SK-N-SH (cell line): Measurements from ENCODE around the gene OBP2A. TPM values are rescaled to one million over a fixed set of nuclear protein-coding genes. Genes with fewer than 3 reads are reported as not detected.
"Not testable (repeated sequence)": the region's sequence is repeated elsewhere in the genome, so short reads cannot be mapped to it uniquely, and the experiment has no call there.

Experiments
- CTCF ChIA-PET: fragments of 300-600, 350-600 bp; formaldehyde crosslinking; extraction: SDS; loops from one replicate; lab custom pipeline; 2021; lab: Yijun Ruan, JAX
- POLR2A ChIA-PET: fragments of 350-600 bp; sonication (Branson Sonifier 250); formaldehyde crosslinking; extraction: SDS; loops from one replicate; lab custom pipeline; 2020; ENCODE audit warnings: antibody characterized with exemption, inconsistent platforms; lab: Yijun Ruan, JAX
- DNase-seq: peaks from one replicate; pipeline ENCODE4 v3.0.0; 2012
- H2AFZ ChIP-seq: fragments of 200-600 bp; sonication (generic); 2 replicates; pipeline ENCODE4 v1.8.1; 2016; ENCODE audit warnings: antibody characterized with exemption, mild to moderate bottlenecking, low read depth
- H3F3A ChIP-seq: fragments of 200-600 bp; sonication (generic); replicated peaks from 2 replicates; pipeline ENCODE3; 2016; ENCODE audit warnings: antibody characterized with exemption, mild to moderate bottlenecking; ENCODE audit not compliant: insufficient read depth
- H3K27ac ChIP-seq, 2 experiments: fragments of 200-500 bp in 1 of 2; fragments of 200-600 bp in 1 of 2; sonication (Bioruptor generic) in 1 of 2; sonication (generic), shearing (Covaris generic) in 1 of 2; 2 replicates each; pipeline versions ENCODE4 v1.5.1 to v1.6.1; 2014 to 2016; ENCODE audit warnings: low read depth in 2 of 2, inconsistent platforms in 1 of 2, low read length in 1 of 2, mild to moderate bottlenecking in 1 of 2, mixed read lengths in 1 of 2
- H3K27me3 ChIP-seq: fragments of 200-600 bp; sonication (generic), shearing (Covaris generic); 2 replicates; pipeline ENCODE4 v1.6.1; 2016; ENCODE audit warnings: mixed run types; ENCODE audit not compliant: insufficient read depth
- H3K36me3 ChIP-seq, 2 experiments: fragments of 200-500 bp in 1 of 2; fragments of 200-600 bp in 1 of 2; sonication (Bioruptor generic) in 1 of 2; sonication (generic) in 1 of 2; replicated peaks in 1 of 2; 2 replicates each; pipeline versions ENCODE3 to v1.5.1; 2014 to 2016; ENCODE audit warnings: low read length in 1 of 2, mild to moderate bottlenecking in 1 of 2; ENCODE audit not compliant: insufficient read depth in 2 of 2, control insufficient read depth in 1 of 2
- H3K4me1 ChIP-seq, 2 experiments: fragments of 200-500 bp in 1 of 2; fragments of 200-600 bp in 1 of 2; sonication (Bioruptor generic) in 1 of 2; sonication (generic), shearing (Covaris generic) in 1 of 2; 2 replicates each; pipeline versions ENCODE4 v1.5.1 to v1.6.1; 2014 to 2016; ENCODE audit warnings: low read depth in 1 of 2, low read length in 1 of 2, mixed run types in 1 of 2; ENCODE audit not compliant: insufficient read depth in 2 of 2, control insufficient read depth in 1 of 2
- H3K4me2 ChIP-seq: fragments of 200-600 bp; sonication (generic), shearing (Covaris generic); 2 replicates; pipeline ENCODE4 v1.6.1; 2017; ENCODE audit warnings: mixed run types
- H3K4me3 ChIP-seq, 2 experiments: fragments of 200-500 bp in 1 of 2; fragments of 200-600 bp in 1 of 2; sonication (Bioruptor generic) in 1 of 2; sonication (generic), shearing (Covaris generic) in 1 of 2; 2 replicates each; pipeline versions ENCODE4 v1.5.1 to v1.8.1; 2014 to 2016; ENCODE audit warnings: low read depth in 2 of 2, inconsistent platforms in 1 of 2, low read length in 1 of 2, mild to moderate bottlenecking in 1 of 2, mixed read lengths in 1 of 2, moderate library complexity in 1 of 2
- H3K79me2 ChIP-seq: fragments of 200-600 bp; sonication (generic); 2 replicates; pipeline ENCODE4 v1.8.1; 2017; ENCODE audit warnings: mild to moderate bottlenecking; ENCODE audit not compliant: insufficient read depth
- H3K9ac ChIP-seq: fragments of 200-600 bp; sonication (generic); 2 replicates; pipeline ENCODE4 v1.6.1; 2017; ENCODE audit warnings: mixed run types
- H3K9me2 ChIP-seq: fragments of 200-600 bp; sonication (generic); 2 replicates; pipeline ENCODE4 v1.6.1; 2017; ENCODE audit warnings: mixed run types
- H3K9me3 ChIP-seq: fragments of 200-600 bp; sonication (generic); 2 replicates; pipeline ENCODE4 v1.6.1; 2017; ENCODE audit warnings: mixed run types, mild to moderate bottlenecking, moderate library complexity
- H4K20me1 ChIP-seq: fragments of 200-600 bp; sonication (generic); 2 replicates; pipeline ENCODE4 v1.6.1; 2017; ENCODE audit warnings: mild to moderate bottlenecking, mixed run types; ENCODE audit not compliant: insufficient read depth
- CHD2 ChIP-seq: fragments of 150-350 bp; IDR thresholded peaks from 2 replicates; pipeline ENCODE4 v1.6.1; 2018; ENCODE audit warnings: low read length; ENCODE audit not compliant: partially characterized antibody
- MEF2A ChIP-seq: IDR thresholded peaks from 2 replicates; pipeline ENCODE4 v1.4.0; 2012; ENCODE audit warnings: low read depth, borderline replicate concordance
- SIN3A ChIP-seq: IDR thresholded peaks from 2 replicates; pipeline ENCODE4 v1.6.1; 2012; ENCODE audit warnings: low read depth, mild to moderate bottlenecking, low read length, moderate library complexity, borderline replicate concordance
- TCF12 ChIP-seq: IDR thresholded peaks from 2 replicates; pipeline ENCODE4 v1.4.0; 2012
- TEAD4 ChIP-seq: IDR thresholded peaks from 2 replicates; pipeline ENCODE4 v1.4.0; 2012; ENCODE audit warnings: mild to moderate bottlenecking, borderline replicate concordance; ENCODE audit not compliant: insufficient read depth
- WGBS: methylation state at CpG from one replicate; pipeline ENCODE4 v1.1.6; 2017; ENCODE audit warnings: low lambda C conversion rate; 5-methylcytosine and 5-hydroxymethylcytosine counted together
- polyA plus RNA-seq, 3 experiments: library from polyadenylated mRNA; depleted of rRNA; stranded (reverse); fragments of >200 nt; gene quantifications; 2 replicates each; pipeline ENCODE4 v1.2.3, GENCODE V29; 2012
- TF ChIP-seq, protein P1 (sequence below): fragments of 200-600 bp; sonication (generic); IDR thresholded peaks from 2 replicates; pipeline ENCODE4 v1.6.1; 2017; ENCODE audit warnings: antibody characterized with exemption, mild to moderate bottlenecking, moderate library complexity
- TF ChIP-seq, protein P2 (sequence below): fragments of 150-350 bp; IDR thresholded peaks from 2 replicates; pipeline ENCODE4 v1.6.1; 2016; ENCODE audit warnings: mild to moderate bottlenecking, low read depth, low read length

The OBP2A gene
- polyA plus RNA-seq, 1 of the 3 experiments (the other 2 are of a cell fraction): not detected

DNA sequence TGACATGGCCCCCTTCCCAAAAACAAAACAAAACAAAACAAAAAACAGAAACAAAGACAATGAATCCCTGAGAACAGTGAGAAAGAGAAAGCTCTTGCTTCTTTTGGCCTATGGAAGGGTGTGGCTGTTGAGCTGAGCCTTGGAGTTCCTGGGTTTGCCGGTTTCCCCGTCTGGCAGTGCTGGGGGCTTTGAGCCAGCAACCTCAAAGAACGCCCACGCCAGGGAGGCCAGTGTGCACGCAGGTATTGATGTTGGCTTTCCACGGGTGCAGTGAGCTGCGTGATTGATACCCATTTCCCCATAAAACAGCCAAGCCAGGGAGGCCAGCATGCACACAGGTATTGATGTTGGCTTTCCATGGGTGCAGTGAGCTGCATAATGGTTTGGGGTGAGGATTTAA lies 33.0 kb upstream of the OBP2A start:
- no peak overlapping the region for H3K4me2 ChIP-seq
- H3K27ac ChIP-seq: no peak overlapping the region
- H3K4me3 ChIP-seq: no peak overlapping the region
- no peak for DNase-seq
- H2AFZ ChIP-seq: no peak overlapping the region
- no peaks in the 10 kb centered on the region for H3K9me3 ChIP-seq
- H3K9ac ChIP-seq: no peak overlapping the region
- H4K20me1 ChIP-seq: no peaks in the 10 kb centered on the region
- no peaks in the 10 kb centered on the region for H3K79me2 ChIP-seq
- POLR2A ChIA-PET: no interaction called here
- TF ChIP-seq TCF12: no peak
- TF ChIP-seq, protein P1, sequence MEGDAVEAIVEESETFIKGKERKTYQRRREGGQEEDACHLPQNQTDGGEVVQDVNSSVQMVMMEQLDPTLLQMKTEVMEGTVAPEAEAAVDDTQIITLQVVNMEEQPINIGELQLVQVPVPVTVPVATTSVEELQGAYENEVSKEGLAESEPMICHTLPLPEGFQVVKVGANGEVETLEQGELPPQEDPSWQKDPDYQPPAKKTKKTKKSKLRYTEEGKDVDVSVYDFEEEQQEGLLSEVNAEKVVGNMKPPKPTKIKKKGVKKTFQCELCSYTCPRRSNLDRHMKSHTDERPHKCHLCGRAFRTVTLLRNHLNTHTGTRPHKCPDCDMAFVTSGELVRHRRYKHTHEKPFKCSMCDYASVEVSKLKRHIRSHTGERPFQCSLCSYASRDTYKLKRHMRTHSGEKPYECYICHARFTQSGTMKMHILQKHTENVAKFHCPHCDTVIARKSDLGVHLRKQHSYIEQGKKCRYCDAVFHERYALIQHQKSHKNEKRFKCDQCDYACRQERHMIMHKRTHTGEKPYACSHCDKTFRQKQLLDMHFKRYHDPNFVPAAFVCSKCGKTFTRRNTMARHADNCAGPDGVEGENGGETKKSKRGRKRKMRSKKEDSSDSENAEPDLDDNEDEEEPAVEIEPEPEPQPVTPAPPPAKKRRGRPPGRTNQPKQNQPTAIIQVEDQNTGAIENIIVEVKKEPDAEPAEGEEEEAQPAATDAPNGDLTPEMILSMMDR: no peak
- TF ChIP-seq TEAD4: no peak
- TF ChIP-seq, protein P2, sequence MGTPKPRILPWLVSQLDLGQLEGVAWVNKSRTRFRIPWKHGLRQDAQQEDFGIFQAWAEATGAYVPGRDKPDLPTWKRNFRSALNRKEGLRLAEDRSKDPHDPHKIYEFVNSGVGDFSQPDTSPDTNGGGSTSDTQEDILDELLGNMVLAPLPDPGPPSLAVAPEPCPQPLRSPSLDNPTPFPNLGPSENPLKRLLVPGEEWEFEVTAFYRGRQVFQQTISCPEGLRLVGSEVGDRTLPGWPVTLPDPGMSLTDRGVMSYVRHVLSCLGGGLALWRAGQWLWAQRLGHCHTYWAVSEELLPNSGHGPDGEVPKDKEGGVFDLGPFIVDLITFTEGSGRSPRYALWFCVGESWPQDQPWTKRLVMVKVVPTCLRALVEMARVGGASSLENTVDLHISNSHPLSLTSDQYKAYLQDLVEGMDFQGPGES: no peak
- WGBS: 63% methylated on average over 2 of the region's 7 CpGs
- H3K9me2 ChIP-seq: no peaks in the 10 kb centered on the region
- no peaks in the 10 kb centered on the region for H3K36me3 ChIP-seq
- CTCF ChIA-PET: interaction anchor here (3.2 kb wide), 1 partner anchor 8 kb away, joined by 23 read pairs; no protein-coding TSS in a partner anchor
- H3F3A ChIP-seq: no peaks in the 10 kb centered on the region
- H3K4me1 ChIP-seq: no peaks in the 10 kb centered on the region; a peak in 1 of 4 replicates
- no peaks in the 10 kb centered on the region for H3K27me3 ChIP-seq

- WGBS: 73% methylated on average over 14 of the region's 19 CpGs
- Histone ChIP-seq H4K20me1 (no peaks in the 10 kb centered on the region), H3F3A (no peaks in the 10 kb centered on the region), H3K36me3 (no peaks in the 10 kb centered on the region), H3K4me1 (no peaks in the 10 kb centered on the region; a peak in 1 of 4 replicates), H3K9me3 (no peaks in the 10 kb centered on the region), H2AFZ (no peak overlapping the region), H3K4me3 (no peak overlapping the region), H3K79me2 (no peaks in the 10 kb centered on the region), H3K27ac (no peak overlapping the region), H3K9ac (no peak overlapping the region), H3K27me3 (no peaks in the 10 kb centered on the region), H3K4me2 (no peak overlapping the region), H3K9me2 (no peaks in the 10 kb centered on the region)
- DNase-seq: no peak
- ChIA-PET POLR2A (no interaction called here), CTCF (interaction anchor here (3.2 kb wide), 1 partner anchor 9 kb away, joined by 23 read pairs; no protein-coding TSS in a partner anchor)
- no peak for TF ChIP-seq TEAD4
- TF ChIP-seq SIN3A: no peak
- no peak for TF ChIP-seq MEF2A
- TF ChIP-seq, protein P1: no peak
- TF ChIP-seq CHD2: no peak
These were observed 32.5 kb upstream of the OBP2A start for GRCh38 chr9:135513351-135513846.

DNA sequence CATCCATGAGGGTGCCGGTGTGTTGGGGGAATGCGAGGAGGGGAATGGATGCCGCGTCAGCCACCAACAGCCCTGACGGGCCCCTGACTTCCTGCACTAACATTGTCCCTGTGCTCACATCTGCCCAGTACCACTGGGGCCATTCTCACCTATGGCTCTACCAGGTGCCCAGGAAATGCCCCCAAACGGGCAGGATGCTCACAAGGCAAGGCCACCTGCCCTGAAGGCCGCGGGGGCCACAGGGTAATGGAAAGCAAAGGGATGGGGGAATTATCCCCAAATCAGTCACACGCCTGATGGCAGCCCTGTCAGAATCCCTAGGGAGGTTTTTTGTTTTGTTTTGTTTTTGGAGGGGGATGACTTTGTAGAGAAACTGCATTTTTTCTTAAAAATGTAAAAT lies 32.0 kb upstream of the OBP2A start:
- POLR2A ChIA-PET, H3K4me1 ChIP-seq, H2AFZ ChIP-seq, H3F3A ChIP-seq, H3K9me3 ChIP-seq, H3K4me3 ChIP-seq, DNase-seq, H3K9ac ChIP-seq, H3K9me2 ChIP-seq, H3K79me2 ChIP-seq, H3K27me3 ChIP-seq, H4K20me1 ChIP-seq, H3K4me2 ChIP-seq, H3K36me3 ChIP-seq, H3K27ac ChIP-seq: not testable (repeated sequence)
- CTCF ChIA-PET: interaction anchor here (1.0 to 3.2 kb wide), 2 partner anchors 9 to 12 kb away, joined by 3 to 23 read pairs; no protein-coding TSS in a partner anchor
- WGBS: 95% methylated on average over 4 of the region's 9 CpGs
